NCI-H510A (cell line): ENCODE data around the gene B3GALT4.

Experiments used
- DNase-seq: peaks from one replicate; lab custom pipeline; 2025; lab: John Stamatoyannopoulos, UW

The B3GALT4 gene

DNA sequence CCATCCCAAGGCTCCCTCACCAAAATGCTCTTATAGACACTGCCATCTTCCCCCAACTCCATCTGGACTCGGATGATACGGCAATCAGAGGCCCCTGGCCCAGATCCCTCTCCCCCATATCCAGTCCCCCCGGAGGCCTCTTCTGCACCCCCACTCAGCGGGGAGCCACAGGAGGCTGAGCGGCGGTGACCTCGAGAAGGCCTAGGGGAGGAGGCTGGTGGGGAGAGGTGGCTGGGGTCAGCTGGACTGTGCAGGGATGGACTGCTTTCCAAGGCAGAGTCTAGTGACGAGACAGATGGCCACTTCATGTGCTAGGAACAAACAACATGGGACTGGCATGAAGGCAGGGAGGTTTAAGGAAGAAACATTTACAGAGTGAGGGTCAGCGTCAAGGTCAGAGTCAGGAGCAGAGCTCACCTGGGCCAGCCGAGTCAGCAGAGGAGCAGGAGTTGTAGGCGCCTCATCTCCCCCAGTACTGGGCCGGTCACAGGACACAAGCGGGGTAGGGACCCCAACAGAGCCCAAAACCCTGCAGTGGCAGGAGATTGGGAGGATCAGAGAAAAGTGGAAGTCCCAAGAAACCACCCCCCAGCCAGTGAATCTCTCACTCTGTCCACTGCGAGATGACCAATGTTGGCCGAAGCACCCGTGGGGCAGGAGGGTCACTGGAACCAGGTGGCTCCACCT is 16.2 kb downstream of the B3GALT4 start:
- no peak for DNase-seq

DNA sequence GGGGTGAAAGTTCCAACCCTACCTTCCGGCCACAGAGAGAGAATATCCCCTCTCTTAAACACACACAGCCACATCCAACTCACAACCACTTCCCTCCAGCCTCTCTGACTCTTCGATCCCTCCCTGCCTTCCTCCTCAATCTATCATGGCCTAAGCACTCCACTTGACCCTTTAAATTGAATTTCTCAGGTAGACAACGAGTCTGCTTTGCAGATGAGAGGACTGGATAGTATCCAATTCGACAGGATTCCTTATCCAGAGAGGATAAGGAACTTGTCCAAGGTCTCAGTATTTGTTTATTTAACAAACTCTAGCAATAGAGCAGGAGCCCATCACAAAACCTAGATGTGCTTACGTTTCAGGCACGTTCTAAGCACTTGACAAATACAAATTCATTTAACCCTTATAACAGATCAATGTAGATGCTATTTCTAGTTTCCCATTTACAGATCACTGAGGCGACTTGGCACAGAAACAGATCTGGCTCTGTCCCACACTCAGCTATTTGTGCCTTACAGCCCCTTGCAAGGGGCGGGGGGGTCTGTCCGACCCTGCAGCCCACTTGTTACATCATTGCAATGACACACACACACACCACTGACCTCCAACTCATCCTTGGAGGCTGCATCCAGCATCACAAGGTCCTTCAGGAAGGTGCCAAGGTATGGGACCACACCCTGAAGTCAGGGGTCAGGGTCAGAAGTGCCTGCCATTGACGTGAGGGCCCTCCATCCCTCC is 17.3 kb downstream of the B3GALT4 start:
- DNase-seq, result no peak

DNA sequence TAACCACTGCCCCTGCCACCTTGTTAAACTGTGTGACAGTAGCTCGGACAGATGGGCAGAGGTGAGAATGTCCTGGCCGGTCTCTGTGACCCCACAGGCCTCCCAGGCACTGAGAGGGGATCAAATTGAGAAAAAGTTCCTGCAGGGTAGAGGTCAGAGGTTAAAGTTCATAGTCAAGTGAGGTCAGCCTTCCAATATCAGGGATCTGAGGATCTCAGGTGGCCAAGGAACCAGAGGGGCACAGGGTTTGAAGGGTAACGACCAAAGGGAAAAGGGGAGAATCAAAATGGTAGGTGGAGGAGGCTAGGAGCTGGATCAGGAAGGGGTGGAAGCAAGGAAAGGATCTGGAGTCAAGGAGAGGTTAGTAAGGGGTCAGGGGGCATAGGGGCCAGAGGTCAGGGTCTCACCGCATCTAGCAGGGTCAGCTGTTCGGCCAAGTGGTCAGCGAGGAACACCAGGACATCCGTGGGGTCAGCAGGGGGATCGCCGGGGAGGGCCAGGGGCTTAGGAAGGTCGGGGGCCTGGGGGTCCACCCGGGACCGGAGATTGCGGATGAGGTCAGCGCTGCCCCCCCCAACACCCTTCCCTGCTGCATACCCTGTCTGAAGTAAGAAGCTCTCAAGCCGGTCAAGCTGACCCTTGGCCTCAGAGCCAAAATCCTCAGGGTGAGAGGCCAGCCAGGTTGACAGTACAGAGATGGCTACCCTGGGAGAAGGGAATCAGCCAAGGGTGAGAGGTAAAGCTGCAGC is 18.9 kb downstream of the B3GALT4 start:
- no peak for DNase-seq

DNA sequence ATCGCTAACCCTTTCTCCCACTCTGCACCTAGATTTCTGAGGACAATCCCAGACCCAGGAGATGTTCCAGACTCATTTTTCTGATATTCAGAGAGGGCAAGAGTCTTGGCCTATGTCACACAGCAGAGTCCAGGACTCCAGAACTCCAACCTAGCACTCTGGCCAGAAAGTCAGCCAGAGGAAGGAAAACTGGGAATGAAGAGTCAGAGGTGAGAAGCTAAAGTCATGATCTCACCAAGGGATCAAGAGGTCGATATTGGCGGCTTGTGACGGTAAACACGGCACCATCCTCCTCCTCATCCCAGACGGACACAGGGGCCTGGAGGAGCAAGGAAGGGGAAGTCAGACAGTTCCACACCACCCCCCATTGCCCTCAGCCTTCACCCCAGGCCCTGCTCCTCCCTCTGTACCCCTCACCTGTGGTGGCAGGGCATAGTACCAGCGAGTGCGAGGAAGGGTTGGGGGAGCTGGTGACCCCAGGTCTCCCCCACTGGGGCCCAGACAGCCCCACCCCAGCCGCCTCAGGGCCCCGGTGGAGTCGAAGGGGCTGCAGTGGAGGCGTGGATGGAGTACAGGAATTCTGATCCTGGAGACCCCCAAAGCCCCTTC is 20.0 kb downstream of the B3GALT4 start:
- DNase-seq, result no peak

DNA sequence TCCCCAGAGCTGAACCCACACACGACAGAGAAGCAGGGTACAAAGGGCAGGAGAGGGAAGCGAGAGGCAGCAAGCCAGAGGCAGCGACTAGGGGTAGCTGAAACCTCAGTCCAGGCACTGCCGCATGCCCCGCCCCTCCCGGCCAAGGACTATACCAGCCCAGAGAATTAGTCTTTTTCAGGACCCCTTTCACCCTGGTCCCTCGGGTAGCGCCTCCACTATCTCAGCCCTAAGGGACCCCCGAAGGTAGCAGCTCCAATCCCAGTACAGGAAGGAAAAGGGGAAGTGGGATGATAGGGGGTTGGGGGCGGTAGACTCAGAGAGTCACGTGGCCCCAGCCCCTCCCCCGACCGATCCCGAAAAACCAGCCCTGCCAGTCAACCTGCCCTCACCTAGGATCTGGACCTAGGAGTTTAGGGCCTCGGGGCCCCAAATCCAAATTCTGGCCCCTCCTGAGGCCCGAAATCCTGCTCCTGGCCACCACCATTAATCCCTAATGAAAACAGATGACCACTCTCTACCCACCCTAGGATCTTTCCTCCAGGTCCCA is 20.6 kb downstream of the B3GALT4 start:
- peak; percentile 57 for DNase-seq

DNA sequence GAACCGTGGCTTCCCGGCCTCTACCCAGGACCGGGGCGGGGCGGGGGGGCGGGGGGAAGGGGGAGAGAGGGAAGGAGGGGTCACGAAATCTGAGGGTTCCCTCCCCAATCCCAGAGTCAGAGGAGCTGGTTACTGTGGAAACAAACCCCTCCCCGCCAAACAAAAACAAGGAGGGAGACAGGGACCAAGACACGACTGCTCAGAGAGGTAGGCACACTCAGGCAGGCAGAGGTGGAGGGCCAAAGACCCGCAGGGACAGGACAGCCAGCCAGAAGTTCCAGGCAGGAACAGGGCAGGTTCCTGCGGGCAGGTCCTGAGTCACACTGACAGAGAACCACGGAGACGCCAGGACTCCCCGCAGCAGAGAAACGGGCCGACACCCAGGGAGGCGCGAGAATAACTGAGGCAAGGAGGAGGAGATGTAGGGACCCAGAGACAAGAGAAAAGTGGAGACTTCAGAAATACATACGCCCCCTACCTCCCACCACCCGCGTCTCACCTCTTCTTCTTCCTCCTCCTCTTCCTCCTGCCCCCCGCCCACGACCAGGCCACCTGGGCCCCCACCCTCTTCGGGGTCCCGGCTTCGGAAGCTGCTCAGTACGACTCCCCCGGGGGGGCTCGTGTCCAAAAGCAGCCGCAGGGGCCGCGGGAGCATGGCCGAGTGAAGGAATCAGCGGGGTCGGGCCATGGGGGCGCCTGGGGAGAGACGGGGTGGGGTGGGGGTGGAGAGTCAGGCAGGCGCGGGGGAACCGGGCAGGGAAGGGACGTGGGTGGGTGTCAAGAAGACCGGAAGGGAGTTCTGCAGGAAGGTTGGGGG is 21.2 kb downstream of the B3GALT4 start:
- DNase-seq, result peak; percentile 57

DNA sequence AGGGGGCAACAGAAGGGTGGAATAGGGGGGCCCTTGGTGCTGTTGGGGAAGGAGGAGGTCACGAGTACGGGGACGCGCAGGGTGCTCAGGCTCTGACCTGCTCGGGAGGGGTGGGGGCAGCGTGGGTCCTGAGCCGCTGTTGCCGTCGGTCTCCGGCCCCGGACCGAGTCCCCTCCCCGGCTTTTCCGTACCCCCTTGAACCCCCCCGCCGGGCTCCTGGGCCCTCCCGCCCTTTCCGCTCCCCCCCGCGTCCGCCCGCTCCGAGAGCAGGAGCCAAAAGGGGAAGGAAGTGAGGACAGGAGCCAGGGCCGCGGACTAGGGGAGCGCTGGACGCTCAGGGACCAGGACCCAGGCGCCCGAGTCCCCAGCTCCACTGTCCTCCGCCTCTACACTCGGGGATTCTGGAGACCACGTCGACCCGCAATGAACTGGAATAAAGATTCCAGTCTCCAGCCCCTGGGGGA is 21.9 kb downstream of the B3GALT4 start, which contains the start of gene RGL2:
Gene RGL2 (minus strand): TSS at position 170 of the 464 bp plus-strand sequence. CDS start 332 bp downstream, outside the sequence.
- peak; percentile 56 for DNase-seq

DNA sequence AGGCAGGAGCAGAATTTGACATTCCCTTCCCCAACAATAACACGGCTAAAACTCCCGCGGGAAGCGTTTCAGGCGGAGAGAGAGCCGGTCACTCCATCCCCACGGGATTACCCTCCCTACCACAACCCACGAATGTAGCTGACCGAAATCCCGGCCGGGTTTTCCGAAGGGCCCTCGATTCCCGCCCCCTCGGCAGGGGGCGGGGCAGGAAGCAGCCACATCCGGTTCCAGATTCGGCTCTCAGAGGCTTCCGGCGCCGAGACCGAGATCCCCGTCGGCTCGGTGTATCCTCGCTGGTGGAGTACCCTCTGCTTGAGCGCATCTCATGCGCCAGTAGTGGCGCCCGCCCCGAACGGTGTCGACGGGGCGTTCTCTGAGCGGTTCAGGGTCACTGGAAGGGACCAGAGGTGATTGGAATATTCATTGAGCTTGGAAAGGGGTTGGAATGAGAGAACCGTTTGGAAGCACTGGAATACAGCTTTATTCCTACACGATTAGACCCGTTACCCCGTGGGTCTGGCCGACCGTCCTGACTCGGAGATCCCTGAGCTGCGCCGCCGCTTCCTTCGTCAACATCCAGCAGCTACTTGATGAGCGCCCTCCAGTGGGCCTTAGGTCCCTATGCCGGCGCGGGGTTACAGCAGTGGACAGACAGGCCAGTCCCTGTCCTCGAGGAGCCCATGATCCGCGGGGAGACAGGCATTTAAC is 22.5 kb downstream of the B3GALT4 start:
- peak; percentile 94 for DNase-seq

DNA sequence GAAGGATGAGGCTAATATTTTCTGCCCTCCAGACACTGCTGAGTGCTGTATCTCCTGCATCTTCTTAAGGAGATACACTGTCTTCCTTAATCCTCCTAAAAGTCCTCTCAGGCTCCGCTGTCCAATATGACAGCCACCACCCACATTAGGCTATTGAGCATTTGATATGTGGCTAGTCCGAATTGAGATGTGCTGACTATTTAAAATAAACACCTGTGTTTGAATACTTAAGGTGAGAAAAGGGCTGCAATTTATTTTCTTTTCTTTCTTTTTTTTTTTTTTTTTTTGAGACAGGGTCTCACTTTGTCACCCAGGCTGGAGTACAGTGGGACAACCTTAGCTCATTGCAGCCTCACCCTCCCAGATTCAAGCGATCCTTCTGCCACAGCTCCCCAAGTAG is 25.0 kb downstream of the B3GALT4 start:
- DNase-seq, result no peak

DNA sequence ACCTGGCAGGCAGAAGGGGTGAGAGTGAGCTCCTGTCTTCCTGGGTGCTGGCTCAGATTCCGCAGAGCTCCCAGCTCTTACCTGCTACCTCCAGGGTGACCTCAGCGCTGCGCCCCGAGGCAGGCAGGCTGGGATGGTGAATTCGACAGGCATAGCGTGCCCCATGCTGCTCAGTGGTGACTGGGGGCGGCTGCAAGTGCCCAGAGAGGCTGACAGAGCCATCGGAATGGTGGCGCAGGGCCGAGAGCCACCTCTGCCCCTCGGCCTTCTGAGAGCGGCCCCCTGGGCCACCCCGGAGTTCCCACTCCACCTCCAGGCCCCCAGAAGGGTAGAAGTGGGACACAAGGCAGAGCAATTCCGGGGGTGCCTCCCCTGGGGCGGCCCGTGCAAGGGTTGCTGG is 27.3 kb downstream of the B3GALT4 start:
- no peak for DNase-seq

DNA sequence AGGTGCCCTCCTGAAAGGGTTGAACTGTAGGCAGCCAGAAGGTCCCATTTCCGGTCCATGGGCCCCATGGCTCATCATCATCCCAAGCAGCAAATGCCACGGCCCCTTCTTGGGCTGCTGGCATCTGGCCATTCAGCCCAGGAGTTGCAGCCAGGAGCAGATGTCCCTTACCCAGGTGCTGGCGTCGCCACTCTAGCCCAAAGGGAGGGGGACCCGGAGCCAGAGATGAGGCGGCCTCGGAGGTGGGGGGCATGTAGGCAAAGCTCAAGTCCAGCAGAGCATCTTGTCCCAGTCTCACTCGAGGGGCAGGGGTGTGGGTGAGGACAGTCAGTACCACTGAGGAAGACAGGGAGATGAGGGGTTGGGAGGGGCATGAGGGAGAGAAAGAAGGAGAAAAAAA is 28.1 kb downstream of the B3GALT4 start:
- no peak for DNase-seq

DNA sequence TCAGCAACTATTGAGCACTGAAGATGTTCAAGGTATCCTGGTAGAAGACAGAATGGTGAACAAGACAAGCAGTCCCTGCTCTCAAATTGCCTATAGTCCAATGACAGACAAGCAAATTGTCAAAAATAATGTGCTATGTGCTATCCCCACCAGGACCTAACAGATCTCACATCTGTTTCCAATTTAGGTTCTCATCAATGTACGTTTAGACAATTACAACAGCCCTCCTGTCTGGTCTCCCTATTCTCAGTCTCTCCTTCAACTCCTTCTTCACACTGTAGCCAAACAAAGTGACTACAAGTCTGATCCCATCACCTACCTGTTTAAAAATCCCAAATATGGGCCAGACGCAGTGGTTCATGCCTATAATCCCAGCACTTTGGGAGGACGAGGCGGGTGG is 29.4 kb downstream of the B3GALT4 start:
- DNase-seq, result no peak

DNA sequence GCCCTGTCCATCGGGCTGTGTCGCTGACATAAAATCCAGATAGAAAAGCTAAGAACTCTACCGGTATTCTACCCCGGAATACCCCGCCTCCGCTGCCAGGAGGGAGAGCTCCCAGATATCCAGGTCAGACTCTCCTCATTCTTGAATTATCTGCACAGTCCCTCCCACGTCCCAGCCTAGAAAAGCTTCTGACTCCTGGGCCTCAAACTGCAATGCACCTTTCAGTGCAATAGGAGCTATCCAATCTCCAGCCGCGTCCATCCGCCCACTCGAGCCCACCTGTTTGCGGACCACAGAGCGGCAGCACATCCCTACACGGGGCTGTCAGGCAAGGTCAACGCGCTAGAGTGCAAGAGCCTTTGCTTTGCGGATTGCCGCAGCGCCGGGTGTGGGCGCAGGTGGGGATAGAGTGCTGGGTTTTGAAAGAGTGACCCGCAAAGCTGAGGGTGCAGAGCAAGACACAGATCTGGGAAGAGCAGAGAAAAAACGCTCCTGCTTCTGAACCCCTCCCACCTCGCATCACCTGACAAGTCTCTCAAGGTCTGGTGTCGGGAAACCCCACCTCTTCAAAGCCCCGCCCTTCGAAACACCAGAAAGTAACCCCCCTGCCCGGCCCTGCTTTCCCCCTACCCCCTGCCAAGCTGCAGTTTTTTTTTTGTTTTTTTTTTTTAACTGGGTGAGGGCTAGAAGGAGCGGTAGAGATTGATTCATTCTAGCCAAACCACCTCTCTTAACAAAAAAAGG is 35.6 kb downstream of the B3GALT4 start:
- DNase-seq, result peak; percentile 83

DNA sequence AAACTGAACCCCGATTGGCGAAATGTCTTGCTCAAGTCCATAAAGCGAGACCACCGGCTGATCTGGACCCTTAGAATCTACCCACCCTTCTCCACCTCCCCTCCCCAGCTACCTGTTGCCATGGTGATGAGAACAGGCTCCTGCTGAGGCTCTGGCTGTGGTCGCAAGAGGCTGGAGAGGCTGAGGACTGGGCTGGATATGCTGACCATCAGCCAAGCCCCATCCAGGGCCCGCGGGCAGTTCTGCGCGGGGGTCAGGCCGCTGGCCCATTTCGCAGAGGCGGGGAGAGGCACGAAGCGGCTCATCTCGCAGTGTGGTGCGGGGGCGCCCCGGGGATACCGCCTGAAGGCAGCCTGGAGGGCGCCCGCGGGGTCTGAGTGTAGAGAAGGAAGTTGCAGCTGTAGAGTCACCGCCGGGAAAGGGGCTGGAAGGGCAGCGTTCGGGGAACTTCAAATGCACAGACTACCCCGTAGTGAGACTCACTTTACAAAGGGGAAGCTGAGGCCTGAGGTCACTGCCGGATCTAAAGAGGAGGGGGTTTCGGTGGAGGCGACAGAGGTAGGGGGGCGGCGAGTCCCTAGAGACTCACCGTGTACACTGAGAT is 36.3 kb downstream of the B3GALT4 start:
- DNase-seq, result peak; percentile 27

DNA sequence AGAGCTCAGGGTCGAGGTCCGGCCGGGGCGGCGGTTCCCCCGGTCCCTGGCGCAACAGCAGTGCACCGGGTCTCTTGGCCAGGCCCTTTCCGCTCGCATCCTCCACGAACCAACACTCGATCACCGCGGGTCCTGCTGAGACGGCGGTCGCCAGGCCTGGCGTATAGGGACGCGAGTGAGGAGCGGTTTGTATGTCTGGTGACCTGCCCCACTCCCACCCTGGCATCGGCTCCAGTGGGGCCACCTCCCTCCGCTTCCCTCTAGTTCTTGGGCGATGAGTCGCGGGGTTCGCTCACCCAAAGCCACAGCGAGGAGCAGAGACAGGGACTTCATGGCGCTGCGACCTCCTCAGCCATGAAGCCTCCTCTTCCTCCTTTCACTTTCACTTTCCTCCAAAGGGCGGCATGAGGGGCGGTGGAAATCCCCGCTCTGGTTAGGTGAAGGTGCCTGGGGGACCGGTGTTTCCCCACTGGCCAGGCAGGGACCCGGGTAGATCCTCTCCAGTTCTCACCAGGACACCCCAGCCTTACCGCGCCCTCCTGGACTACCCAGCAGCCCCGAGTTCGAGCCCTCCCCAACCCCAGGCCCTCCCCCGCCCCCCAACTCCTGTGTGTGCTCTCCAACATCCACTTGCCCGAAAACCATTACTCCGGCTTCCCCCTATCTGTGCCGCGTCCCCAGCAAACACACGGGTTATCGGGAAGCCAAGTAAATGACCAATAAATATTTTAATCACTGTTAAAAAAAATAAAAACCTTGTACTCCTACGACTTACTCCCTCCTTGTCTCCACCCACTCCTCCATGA is 37.0 kb downstream of the B3GALT4 start, which contains the start of gene TAPBP:
Gene TAPBP (minus strand): TSS at position 370 of the 806 bp plus-strand sequence. CDS start 37 bp downstream, at position 333.
- no peak for DNase-seq

DNA sequence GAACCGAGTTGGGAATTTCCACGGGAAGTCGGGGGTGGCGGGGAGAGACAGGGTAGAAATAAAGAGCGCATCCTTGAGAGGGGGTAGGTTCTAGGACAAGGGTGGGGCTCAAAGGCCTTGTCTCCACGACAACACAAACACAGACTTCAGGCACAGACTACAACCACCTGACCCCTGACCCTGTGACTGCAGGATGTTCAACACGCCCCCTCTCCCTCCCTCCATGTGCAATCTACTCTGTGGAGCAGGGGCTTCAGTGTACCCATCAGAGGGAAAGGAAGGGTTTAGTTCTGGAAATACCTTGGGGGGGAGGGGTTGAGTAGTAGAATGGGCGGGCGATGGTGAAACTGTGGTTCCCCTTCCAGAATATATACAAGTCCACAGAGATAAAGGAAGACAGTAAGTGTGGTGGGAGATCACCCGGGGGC is 37.6 kb downstream of the B3GALT4 start:
- peak; percentile 32 for DNase-seq

DNA sequence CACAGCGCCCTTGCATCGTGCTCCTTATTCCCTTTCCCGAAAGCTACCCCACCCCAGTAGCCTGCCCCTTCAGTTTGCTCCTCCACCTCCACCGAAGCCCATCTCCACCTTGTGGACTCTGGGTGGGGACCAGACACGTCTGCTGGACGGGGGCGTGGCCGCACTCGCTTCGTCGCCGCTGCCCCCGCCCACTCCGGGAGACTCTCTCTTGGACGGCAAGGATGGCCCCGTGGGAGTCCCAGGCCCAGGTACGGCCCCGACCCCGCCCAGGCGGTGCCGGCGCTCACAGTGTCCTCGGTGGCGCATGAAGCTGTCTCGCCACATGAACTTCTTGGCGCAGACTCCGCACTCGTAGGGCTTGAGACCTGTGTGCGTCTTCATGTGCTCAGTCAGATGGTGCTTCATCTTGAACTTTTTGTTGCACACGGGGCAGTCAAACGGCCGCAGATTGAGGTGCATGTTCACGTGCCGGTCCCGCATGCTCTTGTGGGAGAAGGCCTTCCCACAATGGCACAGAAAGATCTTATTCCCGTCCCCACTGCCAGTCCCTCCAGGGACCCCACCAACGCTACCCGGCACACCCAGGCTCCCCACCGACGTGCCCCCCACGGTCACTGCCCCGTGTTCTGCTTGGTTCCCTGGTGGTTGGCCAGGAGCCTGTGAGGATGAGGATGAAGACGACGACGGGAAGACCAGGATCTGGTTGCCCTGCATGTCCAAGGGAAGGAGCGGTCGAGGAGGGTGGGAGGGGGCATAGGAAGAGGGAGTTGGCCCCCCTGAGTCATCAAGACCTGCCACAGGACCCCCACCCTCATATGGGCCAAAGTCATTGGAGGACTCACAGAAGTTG is 38.2 kb downstream of the B3GALT4 start:
- no peak for DNase-seq
